PFSK-1 (cell line): ENCODE data around the gene AFAP1L1. TPM values are rescaled to one million over a fixed set of nuclear protein-coding genes. Genes with fewer than 3 reads are reported as not detected.

Source experiments
- FOXP2 ChIP-seq: optimal IDR thresholded peaks from 2 replicates; pipeline ENCODE3; 2011; ENCODE audit warnings: borderline replicate concordance, control low read depth, inconsistent platforms; ENCODE audit not compliant: insufficient read depth; ENCODE audit errors: extremely low read length, extremely low read depth
- POLR2AphosphoS5 ChIP-seq: IDR thresholded peaks from 2 replicates; pipeline ENCODE4 v1.6.1; 2012; ENCODE audit warnings: low read depth, mild to moderate bottlenecking, control low read depth, low read length, moderate library complexity
- REST ChIP-seq, 2 experiments: IDR thresholded peaks; 2 replicates each; pipeline versions ENCODE4 v1.6.1 to v1.8.0; 2011 to 2012; ENCODE audit warnings: low read depth in 2 of 2, low read length in 2 of 2, control low read depth in 1 of 2, inconsistent platforms in 1 of 2, mild to moderate bottlenecking in 1 of 2, moderate library complexity in 1 of 2; ENCODE audit not compliant: insufficient read depth in 1 of 2
- SIN3A ChIP-seq: IDR thresholded peaks from 2 replicates; pipeline ENCODE4 v1.6.1; 2012; ENCODE audit warnings: mild to moderate bottlenecking, low read length, moderate library complexity, borderline replicate concordance; ENCODE audit not compliant: insufficient read depth
- TAF1 ChIP-seq: IDR thresholded peaks from 2 replicates; pipeline ENCODE4 v1.6.1; 2012; ENCODE audit warnings: low read length, control low read depth, borderline replicate concordance; ENCODE audit not compliant: insufficient read depth
- polyA plus RNA-seq: library from polyadenylated mRNA; unstranded; fragments of >200 nt; gene quantifications from one replicate; pipeline ENCODE4 v1.2.1, GENCODE V29; 2012; ENCODE audit warnings: low read depth, missing spikeins; ENCODE audit not compliant: insufficient read length

Gene AFAP1L1
- polyA plus RNA-seq, result 1.6 TPM

GRCh38 chr5:149271716-149272563, at the start of gene AFAP1L1:
Gene AFAP1L1 (plus strand): TSS chr5:149271859. CDS start chr5:149271969, 110 bp downstream.
- no peak for TF ChIP-seq POLR2AphosphoS5
- no peak for TF ChIP-seq SIN3A
- no peak for TF ChIP-seq TAF1
- TF ChIP-seq REST (IDR thresholded peaks at IDR 0.05; ENCODE audit: insufficient read depth in 1 of 2, low read depth in 2 of 2, low read length in 2 of 2), result no peak
- no peak for TF ChIP-seq FOXP2

GRCh38 chr5:149223081-149223848, 48.4 kb upstream of the AFAP1L1 start:
- TF ChIP-seq POLR2AphosphoS5 (no peak), REST (IDR thresholded peaks at IDR 0.05; ENCODE audit: insufficient read depth in 1 of 2, low read depth in 2 of 2, low read length in 2 of 2) (no peak), SIN3A (no peak), FOXP2 (no peak), TAF1 (no peak)

GRCh38 chr5:149224282-149224681, 47.4 kb upstream of the AFAP1L1 start:
- TF ChIP-seq TAF1, result no peak
- TF ChIP-seq REST (IDR thresholded peaks at IDR 0.05; ENCODE audit: insufficient read depth in 1 of 2, low read depth in 2 of 2, low read length in 2 of 2), result no peak
- TF ChIP-seq SIN3A, result no peak
- TF ChIP-seq FOXP2, result no peak
- TF ChIP-seq POLR2AphosphoS5, result no peak

- no peak for TF ChIP-seq TAF1
- TF ChIP-seq POLR2AphosphoS5, result no peak
- TF ChIP-seq REST (IDR thresholded peaks at IDR 0.05; ENCODE audit: insufficient read depth in 1 of 2, low read depth in 2 of 2, low read length in 2 of 2), result no peak
- no peak for TF ChIP-seq SIN3A
- no peak for TF ChIP-seq FOXP2
Observed at GRCh38 chr5:149227168-149227826, 44.4 kb upstream of the AFAP1L1 start.
